Measurements from ENCODE around the gene TSG101.

- TF ChIP-seq TAF1 (IDR thresholded peaks at IDR 0.05; ENCODE audit: borderline replicate concordance, low read depth, low read length) (no peak), RAD21 (IDR thresholded peaks at IDR 0.05; ENCODE audit: insufficient read depth, low read depth, low read length) (no peak), TARDBP (IDR thresholded peaks at IDR 0.05; ENCODE audit: borderline replicate concordance) (no peak), NFIC (IDR thresholded peaks at IDR 0.05; ENCODE audit: low read depth, low read length) (no peak), RBBP5 (conservative IDR thresholded peaks at IDR 0.05) (no peak), CBFB (IDR thresholded peaks at IDR 0.05; ENCODE audit: low read depth) (no peak), ZBTB33 (IDR thresholded peaks at IDR 0.05) (no peak), POLR2AphosphoS5 (IDR thresholded peaks at IDR 0.05; ENCODE audit: low read length) (no peak), RCOR1 (conservative IDR thresholded peaks at IDR 0.05; ENCODE audit: low read depth, low read length) (no peak), POLR2A (IDR thresholded peaks at IDR 0.05; ENCODE audit: low read depth, low read length) (no peak), FOXK2 (IDR thresholded peaks at IDR 0.05) (no peak), KDM1A (IDR thresholded peaks at IDR 0.05; ENCODE audit: borderline replicate concordance) (no peak), SPI1 (IDR thresholded peaks at IDR 0.05; ENCODE audit: borderline replicate concordance, insufficient read depth, low read depth, low read length) (no peak)
- TF ChIP-seq, protein P1, sequence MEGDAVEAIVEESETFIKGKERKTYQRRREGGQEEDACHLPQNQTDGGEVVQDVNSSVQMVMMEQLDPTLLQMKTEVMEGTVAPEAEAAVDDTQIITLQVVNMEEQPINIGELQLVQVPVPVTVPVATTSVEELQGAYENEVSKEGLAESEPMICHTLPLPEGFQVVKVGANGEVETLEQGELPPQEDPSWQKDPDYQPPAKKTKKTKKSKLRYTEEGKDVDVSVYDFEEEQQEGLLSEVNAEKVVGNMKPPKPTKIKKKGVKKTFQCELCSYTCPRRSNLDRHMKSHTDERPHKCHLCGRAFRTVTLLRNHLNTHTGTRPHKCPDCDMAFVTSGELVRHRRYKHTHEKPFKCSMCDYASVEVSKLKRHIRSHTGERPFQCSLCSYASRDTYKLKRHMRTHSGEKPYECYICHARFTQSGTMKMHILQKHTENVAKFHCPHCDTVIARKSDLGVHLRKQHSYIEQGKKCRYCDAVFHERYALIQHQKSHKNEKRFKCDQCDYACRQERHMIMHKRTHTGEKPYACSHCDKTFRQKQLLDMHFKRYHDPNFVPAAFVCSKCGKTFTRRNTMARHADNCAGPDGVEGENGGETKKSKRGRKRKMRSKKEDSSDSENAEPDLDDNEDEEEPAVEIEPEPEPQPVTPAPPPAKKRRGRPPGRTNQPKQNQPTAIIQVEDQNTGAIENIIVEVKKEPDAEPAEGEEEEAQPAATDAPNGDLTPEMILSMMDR (IDR thresholded peaks at IDR 0.05 in 2 of 3, conservative IDR thresholded peaks at IDR 0.05 in 1 of 3; ENCODE audit: control insufficient read depth in 2 of 3, extremely low read depth in 1 of 3, insufficient read depth in 1 of 3, low read depth in 3 of 3, low read length in 3 of 3), result no peak
Measured at GRCh38 chr11:18472587-18472986, 54.2 kb downstream of the TSG101 start.

All from GM12878 (cell line).